SK-N-SH (cell line): Measurements from ENCODE around the gene ADORA2A. TPM values are rescaled to one million over a fixed set of nuclear protein-coding genes. Genes with fewer than 3 reads are reported as not detected.
A peak's percentile ranks its signal among the peaks of the same experiment; 100 is the strongest.

Experiments used
- CTCF ChIA-PET: fragments of 300-600, 350-600 bp; formaldehyde crosslinking; extraction: SDS; loops from one replicate; lab custom pipeline; 2021; lab: Yijun Ruan, JAX
- POLR2A ChIA-PET: fragments of 350-600 bp; sonication (Branson Sonifier 250); formaldehyde crosslinking; extraction: SDS; loops from one replicate; lab custom pipeline; 2020; ENCODE audit warnings: antibody characterized with exemption, inconsistent platforms; lab: Yijun Ruan, JAX
- DNase-seq: peaks from one replicate; pipeline ENCODE4 v3.0.0; 2012
- H2AFZ ChIP-seq: fragments of 200-600 bp; sonication (generic); 2 replicates; pipeline ENCODE4 v1.8.1; 2016; ENCODE audit warnings: antibody characterized with exemption, mild to moderate bottlenecking, low read depth
- H3F3A ChIP-seq: fragments of 200-600 bp; sonication (generic); replicated peaks from 2 replicates; pipeline ENCODE3; 2016; ENCODE audit warnings: antibody characterized with exemption, mild to moderate bottlenecking; ENCODE audit not compliant: insufficient read depth
- H3K27ac ChIP-seq, 2 experiments: fragments of 200-500 bp in 1 of 2; fragments of 200-600 bp in 1 of 2; sonication (Bioruptor generic) in 1 of 2; sonication (generic), shearing (Covaris generic) in 1 of 2; 2 replicates each; pipeline versions ENCODE4 v1.5.1 to v1.6.1; 2014 to 2016; ENCODE audit warnings: low read depth in 2 of 2, inconsistent platforms in 1 of 2, low read length in 1 of 2, mild to moderate bottlenecking in 1 of 2, mixed read lengths in 1 of 2
- H3K27me3 ChIP-seq: fragments of 200-600 bp; sonication (generic), shearing (Covaris generic); 2 replicates; pipeline ENCODE4 v1.6.1; 2016; ENCODE audit warnings: mixed run types; ENCODE audit not compliant: insufficient read depth
- H3K36me3 ChIP-seq, 2 experiments: fragments of 200-500 bp in 1 of 2; fragments of 200-600 bp in 1 of 2; sonication (Bioruptor generic) in 1 of 2; sonication (generic) in 1 of 2; replicated peaks in 1 of 2; 2 replicates each; pipeline versions ENCODE3 to v1.5.1; 2014 to 2016; ENCODE audit warnings: low read length in 1 of 2, mild to moderate bottlenecking in 1 of 2; ENCODE audit not compliant: insufficient read depth in 2 of 2, control insufficient read depth in 1 of 2
- H3K4me1 ChIP-seq, 2 experiments: fragments of 200-500 bp in 1 of 2; fragments of 200-600 bp in 1 of 2; sonication (Bioruptor generic) in 1 of 2; sonication (generic), shearing (Covaris generic) in 1 of 2; 2 replicates each; pipeline versions ENCODE4 v1.5.1 to v1.6.1; 2014 to 2016; ENCODE audit warnings: low read depth in 1 of 2, low read length in 1 of 2, mixed run types in 1 of 2; ENCODE audit not compliant: insufficient read depth in 2 of 2, control insufficient read depth in 1 of 2
- H3K4me2 ChIP-seq: fragments of 200-600 bp; sonication (generic), shearing (Covaris generic); 2 replicates; pipeline ENCODE4 v1.6.1; 2017; ENCODE audit warnings: mixed run types
- H3K4me3 ChIP-seq, 2 experiments: fragments of 200-500 bp in 1 of 2; fragments of 200-600 bp in 1 of 2; sonication (Bioruptor generic) in 1 of 2; sonication (generic), shearing (Covaris generic) in 1 of 2; 2 replicates each; pipeline versions ENCODE4 v1.5.1 to v1.8.1; 2014 to 2016; ENCODE audit warnings: low read depth in 2 of 2, inconsistent platforms in 1 of 2, low read length in 1 of 2, mild to moderate bottlenecking in 1 of 2, mixed read lengths in 1 of 2, moderate library complexity in 1 of 2
- H3K79me2 ChIP-seq: fragments of 200-600 bp; sonication (generic); 2 replicates; pipeline ENCODE4 v1.8.1; 2017; ENCODE audit warnings: mild to moderate bottlenecking; ENCODE audit not compliant: insufficient read depth
- H3K9ac ChIP-seq: fragments of 200-600 bp; sonication (generic); 2 replicates; pipeline ENCODE4 v1.6.1; 2017; ENCODE audit warnings: mixed run types
- H3K9me2 ChIP-seq: fragments of 200-600 bp; sonication (generic); 2 replicates; pipeline ENCODE4 v1.6.1; 2017; ENCODE audit warnings: mixed run types
- H3K9me3 ChIP-seq: fragments of 200-600 bp; sonication (generic); 2 replicates; pipeline ENCODE4 v1.6.1; 2017; ENCODE audit warnings: mixed run types, mild to moderate bottlenecking, moderate library complexity
- H4K20me1 ChIP-seq: fragments of 200-600 bp; sonication (generic); 2 replicates; pipeline ENCODE4 v1.6.1; 2017; ENCODE audit warnings: mild to moderate bottlenecking, mixed run types; ENCODE audit not compliant: insufficient read depth
- FOSL2 ChIP-seq: IDR thresholded peaks from 2 replicates; pipeline ENCODE4 v1.4.0; 2012; ENCODE audit warnings: low read depth, mild to moderate bottlenecking, moderate library complexity, borderline replicate concordance
- MAX ChIP-seq: IDR thresholded peaks from 2 replicates; pipeline ENCODE4 v1.4.0; 2012; ENCODE audit warnings: low read depth
- NFIC ChIP-seq: IDR thresholded peaks from 2 replicates; pipeline ENCODE4 v1.4.0; 2012; ENCODE audit warnings: borderline replicate concordance
- PBX3 ChIP-seq: IDR thresholded peaks from 2 replicates; pipeline ENCODE4; 2012
- RAD21 ChIP-seq: IDR thresholded peaks from 2 replicates; pipeline ENCODE4 v1.6.1; 2012; ENCODE audit warnings: mild to moderate bottlenecking, low read length
- RCOR1 ChIP-seq: fragments of 150-350 bp; IDR thresholded peaks from 2 replicates; pipeline ENCODE4 v1.6.1; 2017; ENCODE audit warnings: antibody characterized with exemption, low read length
- RXRA ChIP-seq: IDR thresholded peaks from 2 replicates; pipeline ENCODE4 v1.4.0; 2012; ENCODE audit warnings: low read depth, mild to moderate bottlenecking, borderline replicate concordance
- SIN3A ChIP-seq: IDR thresholded peaks from 2 replicates; pipeline ENCODE4 v1.6.1; 2012; ENCODE audit warnings: low read depth, mild to moderate bottlenecking, low read length, moderate library complexity, borderline replicate concordance
- YY1 ChIP-seq: IDR thresholded peaks from 2 replicates; pipeline ENCODE4 v1.4.0; 2012; ENCODE audit warnings: low read depth, mild to moderate bottlenecking
- ZBTB33 ChIP-seq: IDR thresholded peaks from 2 replicates; pipeline ENCODE4 v1.4.0; 2012; ENCODE audit warnings: low read depth, borderline replicate concordance
- WGBS: methylation state at CpG from one replicate; pipeline ENCODE4 v1.1.6; 2017; ENCODE audit warnings: low lambda C conversion rate; 5-methylcytosine and 5-hydroxymethylcytosine counted together
- polyA plus RNA-seq, 3 experiments: library from polyadenylated mRNA; depleted of rRNA; stranded (reverse); fragments of >200 nt; gene quantifications; 2 replicates each; pipeline ENCODE4 v1.2.3, GENCODE V29; 2012

Gene ADORA2A
- polyA plus RNA-seq, 1 of the 3 experiments (the other 2 are of a cell fraction), result 9.3 TPM

GRCh38 chr22:24393848-24394247 lies 33.6 kb upstream of the ADORA2A start:
- Histone ChIP-seq H3K27me3 (no peaks in the 10 kb centered on the region), H3K36me3 (peaks cover 30 to 42% of the 10 kb centered on the region in 2 experiments), H3F3A (peaks cover 15% of the 10 kb centered on the region), H4K20me1 (no peaks in the 10 kb centered on the region), H3K9ac (no peak overlapping the region), H3K4me2 (no peak overlapping the region), H3K4me3 (no peak overlapping the region), H3K9me2 (no peaks in the 10 kb centered on the region), H3K79me2 (peaks cover 24% of the 10 kb centered on the region), H3K27ac (peak overlapping the region in 1 of 2 experiments; percentile 99; a peak in 2 of 4 replicates), H3K4me1 (peaks cover 17 to 57% of the 10 kb centered on the region in 2 experiments), H3K9me3 (no peaks in the 10 kb centered on the region), H2AFZ (no peak overlapping the region)
- WGBS, result 93% methylated on average over 3 of the region's 3 CpGs
- CTCF ChIA-PET, result interaction anchor here (0.8 to 3.0 kb wide), 11 partner anchors 9 to 132 kb away, joined by 3 to 24 read pairs (median 5); partner anchors contain the start of gene ADORA2A
- no peak for DNase-seq
- POLR2A ChIA-PET, result interaction anchor here (1.1 to 3.8 kb wide), 8 partner anchors 9 to 71 kb away, joined by 3 to 25 read pairs (median 9); no protein-coding TSS in a partner anchor
- TF ChIP-seq ZBTB33, result no peak
- no peak for TF ChIP-seq PBX3
- TF ChIP-seq MAX, result no peak
- TF ChIP-seq RCOR1, result no peak
- no peak for TF ChIP-seq FOSL2
- TF ChIP-seq RXRA, result no peak
- TF ChIP-seq YY1, result no peak
- TF ChIP-seq NFIC, result no peak

GRCh38 chr22:24394254-24394653 lies 33.1 kb upstream of the ADORA2A start:
- peak; percentile 12; the same call in 1 of the 2 replicates for TF ChIP-seq RAD21
- TF ChIP-seq SIN3A, result no peak
- no peak overlapping the region for H3K4me2 ChIP-seq
- H3K36me3 ChIP-seq, result peaks cover 31 to 46% of the 10 kb centered on the region in 2 experiments
- H3K27me3 ChIP-seq, result no peaks in the 10 kb centered on the region
- H3F3A ChIP-seq, result peaks cover 13% of the 10 kb centered on the region
- DNase-seq, result no peak
- CTCF ChIA-PET, result interaction anchor here (0.7 to 3.0 kb wide), 5 partner anchors 16 to 132 kb away, joined by 3 to 24 read pairs (median 3); no protein-coding TSS in a partner anchor
- WGBS, result 96% methylated on average over 2 of the region's 2 CpGs
- peaks cover 17 to 59% of the 10 kb centered on the region in 2 experiments for H3K4me1 ChIP-seq
- no peak overlapping the region for H2AFZ ChIP-seq
- POLR2A ChIA-PET, result interaction anchor here (1.1 to 3.8 kb wide), 5 partner anchors 9 to 72 kb away, joined by 3 to 25 read pairs (median 10); no protein-coding TSS in a partner anchor
- H3K27ac ChIP-seq, result peak overlapping the region in 1 of 2 experiments; percentile 99; a peak in 2 of 4 replicates
- no peak overlapping the region for H3K9ac ChIP-seq
- no peaks in the 10 kb centered on the region for H3K9me3 ChIP-seq
- H3K79me2 ChIP-seq, result peaks cover 20% of the 10 kb centered on the region
- no peak overlapping the region for H3K4me3 ChIP-seq
- no peaks in the 10 kb centered on the region for H3K9me2 ChIP-seq
- H4K20me1 ChIP-seq, result no peaks in the 10 kb centered on the region
